ENCODE measurements around the gene GRN.
"Not testable (repeated sequence)": the region's sequence is repeated elsewhere in the genome, so short reads cannot be mapped to it uniquely, and the experiment has no call there.

The GRN gene

DNA sequence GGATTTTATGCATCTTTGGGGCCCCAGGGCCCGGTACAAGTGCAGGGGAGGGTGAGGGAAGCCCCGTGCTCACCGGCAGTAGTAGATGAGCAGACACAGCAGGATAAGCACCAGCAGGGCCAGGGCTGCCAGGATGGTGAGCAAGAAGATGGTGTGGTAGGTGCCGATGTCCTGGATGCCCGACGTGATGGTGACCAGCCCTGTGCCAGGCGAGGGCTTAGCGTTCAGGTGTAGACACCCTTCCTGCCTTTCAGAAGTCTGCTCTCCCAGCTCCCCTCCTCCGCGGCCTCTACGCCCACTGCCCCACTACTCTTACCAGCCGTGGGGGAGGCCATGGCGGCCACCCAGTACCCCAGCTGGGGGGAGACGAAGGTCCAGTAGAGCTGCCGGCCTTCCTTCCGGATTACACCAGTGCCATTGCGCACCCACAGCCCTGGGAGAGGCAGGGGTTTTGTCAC lies 10.6 kb downstream of the GRN start:
- Histone ChIP-seq H3K27ac (no peak overlapping the region), H3K4me3 (no peak overlapping the region)

DNA sequence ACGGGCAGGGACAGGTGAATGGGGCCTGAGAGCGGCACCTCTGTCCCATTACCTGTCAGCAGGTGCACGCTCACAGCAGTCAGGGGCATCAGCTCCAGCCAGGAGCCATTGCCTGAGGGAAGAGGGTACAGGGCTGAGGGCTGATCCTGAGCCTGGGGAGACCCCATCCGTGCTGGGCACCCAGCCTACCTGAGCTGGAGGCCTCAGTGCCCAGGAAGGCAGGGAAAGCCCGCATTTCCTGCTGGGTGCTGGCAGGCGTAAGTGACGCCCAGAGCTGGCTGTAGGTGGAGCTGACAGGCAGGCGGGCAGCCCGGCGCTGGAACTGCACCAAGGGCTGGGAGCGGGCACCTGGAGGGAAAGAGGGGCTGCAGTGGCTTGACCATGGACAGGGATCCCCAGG lies 11.1 kb downstream of the GRN start:
- H3K27ac ChIP-seq = no peak overlapping the region
- no peak overlapping the region for H3K4me3 ChIP-seq

DNA sequence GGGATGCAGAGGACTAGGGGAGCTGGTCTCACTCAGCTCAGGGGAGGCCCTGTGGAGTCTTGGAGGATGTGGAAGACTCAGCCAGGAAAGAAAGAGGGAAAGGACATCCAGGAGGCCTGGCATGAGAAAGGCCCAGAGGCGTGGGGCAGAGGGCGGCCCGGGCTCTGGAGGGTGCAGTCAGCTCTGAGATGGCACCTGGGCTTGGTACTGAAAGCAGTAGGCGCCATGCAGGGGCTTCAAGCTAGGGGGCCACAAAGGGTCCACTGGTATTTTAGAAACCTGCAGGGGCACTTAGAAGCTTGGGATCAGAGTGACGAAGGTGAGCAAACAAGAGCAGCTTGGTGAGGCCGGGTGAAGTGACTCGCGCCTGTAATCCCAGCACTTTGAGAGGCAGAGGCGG lies 13.0 kb downstream of the GRN start:
- H3K27ac ChIP-seq = no peak overlapping the region
- no peak overlapping the region for H3K4me3 ChIP-seq

DNA sequence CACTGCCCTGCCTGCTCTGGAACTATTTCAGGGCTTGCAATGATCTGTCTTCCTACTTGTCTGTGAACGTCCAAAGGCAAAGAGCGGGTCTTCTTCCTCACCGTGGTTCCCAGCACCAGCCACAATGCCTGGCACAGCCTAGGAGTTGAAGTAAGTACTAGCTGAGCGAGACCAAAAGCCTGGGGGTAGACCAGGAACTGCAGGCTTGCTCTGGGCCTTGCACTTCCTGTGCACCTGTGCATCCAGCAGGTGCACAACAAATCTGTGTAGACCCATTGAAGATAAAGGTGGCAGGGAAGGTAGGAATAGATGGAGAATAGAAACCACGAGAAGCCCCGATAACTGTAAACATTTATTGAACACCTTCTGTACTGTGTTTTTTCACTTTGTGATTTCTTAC lies 13.9 kb downstream of the GRN start:
- H3K27ac ChIP-seq = no peak overlapping the region
- H3K4me3 ChIP-seq = no peak overlapping the region

DNA sequence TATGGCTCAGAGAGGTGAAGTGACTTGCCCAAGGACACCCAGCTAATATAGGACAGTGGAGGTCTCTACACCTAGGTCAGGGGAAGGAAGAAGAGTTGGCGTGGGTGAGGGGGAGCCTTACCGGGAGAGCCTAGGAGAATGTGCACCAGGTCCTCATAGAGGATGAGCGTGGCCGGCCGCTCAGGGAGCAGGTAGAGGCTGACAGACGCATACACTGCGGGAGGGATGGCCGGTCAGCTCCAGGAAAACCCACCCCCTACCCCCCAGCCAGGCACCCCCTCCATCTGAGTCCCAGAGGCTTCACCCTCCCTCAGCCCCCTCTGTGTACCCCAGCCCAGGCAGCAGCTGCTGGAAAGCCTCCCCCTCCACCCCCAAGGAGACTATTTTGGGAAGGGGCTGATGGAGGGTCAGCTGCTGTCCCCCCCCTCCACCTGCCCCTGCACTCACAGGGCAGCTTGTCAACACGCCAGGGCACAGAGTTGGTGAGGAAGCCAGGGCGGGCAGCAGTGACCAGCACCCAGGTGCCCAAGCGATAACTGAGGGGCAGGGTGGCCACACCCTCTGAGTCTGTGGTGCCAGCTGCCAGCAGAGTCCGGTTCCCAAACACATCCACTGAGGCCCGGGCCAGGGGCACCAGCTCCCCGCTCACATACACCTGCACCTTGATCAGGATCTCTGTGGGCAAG lies 14.5 kb downstream of the GRN start:
- Histone ChIP-seq H3K27ac (no peak overlapping the region), H3K4me3 (no peak overlapping the region)

DNA sequence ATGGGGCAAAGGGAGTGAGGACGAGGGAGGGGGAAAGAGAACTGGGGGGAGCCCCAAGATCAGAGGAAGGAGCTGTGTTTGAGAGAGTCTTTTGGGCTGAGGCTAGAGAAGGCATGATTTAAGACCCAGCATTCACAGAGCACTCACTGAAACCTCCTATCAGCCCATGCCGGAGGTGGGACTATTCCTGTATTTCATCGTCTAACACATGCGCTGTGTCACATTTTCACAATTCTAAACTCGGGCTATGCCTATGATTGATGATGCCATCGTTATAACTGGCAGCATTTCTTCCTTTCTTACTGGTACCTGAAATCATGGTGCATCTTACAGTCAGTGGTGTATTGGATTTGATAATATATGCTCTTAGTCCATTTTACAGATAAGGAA lies 15.0 kb downstream of the GRN start:
- H3K4me3 ChIP-seq = no peak overlapping the region
- no peak overlapping the region for H3K27ac ChIP-seq

DNA sequence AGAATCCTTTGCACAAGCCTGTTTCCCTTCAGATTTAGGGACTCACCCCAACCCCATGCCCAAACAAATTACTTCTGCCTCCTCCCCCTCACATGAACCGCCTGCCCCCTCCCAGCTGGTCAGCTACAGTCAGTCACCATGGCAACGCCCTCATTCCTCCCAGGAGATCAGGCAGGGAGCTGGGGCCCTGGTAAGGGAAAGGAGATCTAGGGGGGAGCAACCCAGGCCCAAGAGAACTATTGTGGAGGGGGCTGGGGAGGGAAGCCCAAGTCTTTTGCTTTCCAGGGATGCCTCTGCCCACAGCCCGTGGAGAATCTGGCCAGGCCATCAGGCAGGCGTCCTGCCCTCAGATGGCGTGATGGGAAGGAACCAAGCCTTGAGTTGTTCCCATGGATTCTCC lies 15.7 kb downstream of the GRN start:
- no peak overlapping the region for H3K27ac ChIP-seq

DNA sequence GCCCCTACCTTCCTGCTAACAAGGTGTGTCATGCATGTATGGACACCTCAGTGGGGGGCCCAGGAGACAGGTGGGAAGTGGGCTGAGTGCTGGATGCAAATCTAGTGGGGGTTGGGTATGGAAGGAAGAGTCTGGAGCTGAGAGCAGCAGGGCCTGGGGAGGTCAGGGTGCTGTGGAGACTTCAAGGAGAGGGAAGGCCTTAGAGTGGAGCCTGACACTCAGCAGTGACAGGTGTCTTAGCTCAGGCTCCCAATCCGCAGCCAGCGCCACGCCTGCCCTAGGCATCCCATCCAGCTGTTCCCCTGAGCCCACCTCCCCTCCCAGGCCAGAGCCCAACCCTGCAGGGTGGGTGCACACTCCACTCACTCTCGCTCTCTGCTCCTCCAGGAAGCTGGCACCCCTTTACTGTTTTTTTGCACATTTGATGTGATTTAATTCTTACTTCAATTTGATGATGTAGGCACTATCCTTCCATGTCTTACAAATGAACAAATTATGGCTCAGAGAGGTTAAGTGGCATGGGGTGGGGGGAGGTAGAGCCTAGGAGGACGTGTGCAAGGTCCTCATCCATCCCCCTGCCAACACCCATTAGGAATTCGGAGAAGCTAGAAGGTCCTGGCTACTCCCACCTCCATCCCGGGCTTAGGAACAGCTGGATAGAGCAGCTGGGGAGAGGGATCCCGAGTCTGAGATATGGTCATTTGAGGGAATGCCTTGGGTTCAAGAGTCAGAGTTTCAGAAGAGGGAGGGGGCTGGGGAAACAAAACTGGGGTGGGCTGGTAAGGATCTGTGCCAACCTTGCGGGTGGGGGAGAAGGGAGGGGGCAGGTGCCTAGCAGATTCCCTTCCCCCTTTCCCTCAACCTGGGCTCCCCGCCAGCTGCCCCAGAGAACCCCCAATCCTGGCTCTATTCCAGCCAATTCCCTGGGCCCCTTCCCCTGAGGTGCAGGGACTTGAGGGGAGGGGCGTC lies 16.5 kb downstream of the GRN start:
- no peak overlapping the region for H3K4me3 ChIP-seq
- no peak overlapping the region for H3K27ac ChIP-seq

More for the DNA sequence above, 15.7 kb downstream of the GRN start:
- H3K4me3 ChIP-seq = no peak overlapping the region

DNA sequence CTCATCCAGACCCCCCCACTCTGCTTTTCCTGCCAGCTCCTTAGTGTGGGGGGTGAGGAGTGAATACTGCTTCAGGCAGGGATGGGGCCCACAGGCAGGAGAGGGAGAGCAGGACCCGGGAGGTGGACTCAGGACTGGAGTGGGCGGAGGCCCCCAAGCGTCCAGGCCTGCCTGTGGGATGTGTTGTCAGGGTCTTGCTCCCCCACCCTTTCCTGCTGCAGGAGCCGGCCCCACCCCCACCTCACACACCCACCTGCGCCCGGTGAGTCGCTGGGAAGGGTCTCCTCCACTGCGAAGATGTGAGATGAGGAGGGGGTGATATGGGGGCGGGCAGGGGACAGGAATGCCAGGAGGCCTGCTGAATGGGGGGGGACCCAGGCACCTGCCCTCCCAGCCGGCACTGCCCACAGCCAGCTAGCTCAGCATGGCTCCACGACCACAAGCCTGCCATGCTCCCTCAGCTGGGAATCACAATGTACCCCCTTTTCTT lies 17.4 kb downstream of the GRN start:
- H3K27ac ChIP-seq = no peak overlapping the region
- H3K4me3 ChIP-seq = peak overlapping the region in 6 of 7 experiments; percentile 45 to 74 (median 55)

DNA sequence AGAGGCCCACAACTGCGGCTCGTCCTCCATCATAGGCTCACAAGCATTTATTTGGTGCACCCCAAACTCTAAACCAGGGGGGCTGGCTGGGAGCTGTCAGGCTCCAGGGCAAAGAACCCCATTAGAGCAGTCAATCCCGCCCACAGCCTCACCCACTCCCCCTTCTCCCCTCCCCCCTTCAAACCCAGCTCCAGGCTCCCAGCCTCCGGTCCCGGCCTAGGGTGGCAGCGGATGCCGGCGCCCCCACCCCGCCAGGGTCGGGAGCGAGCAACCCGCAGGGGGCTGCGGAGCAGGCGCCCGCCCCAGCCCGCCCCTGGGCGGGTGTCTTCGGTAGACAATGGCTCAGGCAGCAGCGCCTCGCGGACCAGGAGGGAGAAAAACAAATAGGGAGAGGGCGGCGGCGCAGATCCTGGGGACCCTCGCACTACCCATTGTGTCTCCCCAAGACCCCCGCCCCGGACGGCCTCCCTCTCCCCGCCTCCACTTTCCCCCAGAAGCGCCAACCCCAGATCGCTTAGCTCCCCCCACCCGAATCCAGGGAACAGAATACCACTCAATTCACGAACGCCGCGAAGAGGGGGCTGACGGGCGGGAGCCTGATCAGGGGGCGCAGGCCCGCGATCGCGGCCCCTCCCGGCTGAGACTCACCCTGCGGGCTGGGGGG lies 18.0 kb downstream of the GRN start:
- peak overlapping the region in 12 of 21 experiments; percentile 0 to 63 (median 34) for H3K27ac ChIP-seq

DNA sequence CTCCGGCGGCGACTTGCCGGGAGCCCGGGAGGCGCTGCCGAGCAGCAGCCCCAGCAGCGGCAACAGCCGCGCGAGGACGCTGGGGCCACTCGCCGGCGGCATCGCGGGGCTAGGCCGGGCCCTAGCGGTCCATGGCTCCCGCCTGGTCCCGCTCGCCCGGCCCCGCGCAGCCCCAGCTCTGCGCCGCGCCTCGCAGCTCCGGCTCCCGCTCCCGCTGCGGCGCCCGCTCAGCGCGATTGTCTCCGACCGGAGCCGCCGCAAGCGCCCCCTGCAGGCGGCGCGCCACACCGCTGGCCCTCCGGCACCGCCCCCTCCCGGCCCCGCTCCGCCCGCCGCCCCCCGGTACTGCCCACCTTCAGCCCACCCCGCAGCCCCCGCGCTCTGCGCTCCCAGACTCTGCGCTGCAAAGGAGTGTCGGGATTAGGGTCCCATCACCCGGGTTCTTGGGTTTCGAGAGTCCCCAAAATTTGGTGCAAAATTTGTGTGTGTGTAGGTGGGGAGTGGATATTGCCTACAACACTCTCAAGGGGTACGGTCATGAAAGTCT lies 18.6 kb downstream of the GRN start, which contains the start of gene FAM171A2:
FAM171A2 (minus strand) TSS at position 241 of the 547 bp plus-strand sequence; CDS start at position 102, 139 bp downstream.
- peak within 1 kb of the TSS in 12 of 21 experiments; percentile 0 to 63 (median 34) for H3K27ac ChIP-seq
- H3K4me3 ChIP-seq = peak within 1 kb of the TSS; percentile 44 to 74 (median 54)

More for the DNA sequence above, 18.0 kb downstream of the GRN start:
- peak overlapping the region; percentile 44 to 74 (median 54) for H3K4me3 ChIP-seq

DNA sequence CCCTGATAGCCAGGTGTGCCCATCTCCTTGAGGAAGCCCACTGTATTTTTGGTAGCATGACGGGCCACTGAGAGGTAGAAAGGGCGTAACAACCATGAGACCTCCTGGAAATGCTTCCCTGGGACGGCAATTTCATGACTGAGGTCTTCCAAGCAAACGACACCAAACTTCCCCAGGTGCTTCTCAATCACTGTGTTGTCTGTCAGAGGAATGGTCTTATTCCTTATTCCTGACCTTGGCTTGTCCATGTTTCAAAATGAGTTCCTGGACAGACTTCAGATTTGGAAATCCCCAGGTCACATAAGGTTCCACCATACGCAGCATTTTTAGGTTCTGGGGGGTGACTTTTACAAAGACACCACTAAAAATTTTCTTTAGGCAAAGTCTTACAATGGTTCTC lies 19.9 kb downstream of the GRN start:
- not testable (repeated sequence) for H3K27ac ChIP-seq, H3K4me3 ChIP-seq

DNA sequence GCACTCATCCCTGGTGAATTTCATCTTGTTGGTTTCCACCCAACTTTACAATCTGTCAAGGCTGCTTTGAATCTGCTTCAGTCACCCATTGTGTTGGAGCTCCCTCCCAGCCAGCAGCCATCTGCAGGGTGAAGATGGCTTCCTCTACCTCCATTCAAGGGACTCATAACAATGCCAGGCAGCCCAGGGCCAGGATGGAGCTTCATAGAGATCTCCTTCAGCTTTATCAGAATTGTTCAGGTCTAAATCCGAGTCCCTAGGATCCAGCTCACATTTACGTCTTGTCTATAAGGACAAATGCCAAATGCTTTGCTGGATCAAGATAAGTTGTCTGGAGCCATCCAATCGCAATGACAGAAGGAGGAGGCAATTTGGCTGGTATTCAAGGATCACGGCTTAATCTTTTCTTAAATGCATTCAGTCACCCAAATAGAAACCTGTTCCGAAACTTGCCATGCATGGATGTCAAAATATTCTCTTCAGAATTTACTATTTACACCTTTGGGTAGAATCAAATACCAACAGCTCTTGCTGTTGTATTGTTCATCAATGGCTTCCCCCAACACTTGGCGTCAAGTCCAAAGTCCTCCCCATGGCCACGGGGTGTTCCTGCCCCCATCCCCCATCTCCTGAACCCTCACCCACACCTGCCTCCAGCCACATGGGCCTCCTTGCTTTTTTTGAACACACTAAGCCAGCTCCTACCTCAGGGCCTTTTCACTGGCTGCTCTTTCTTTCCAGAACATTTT lies 22.3 kb downstream of the GRN start:
- Histone ChIP-seq H3K4me3 (no peak overlapping the region), H3K27ac (no peak overlapping the region)

DNA sequence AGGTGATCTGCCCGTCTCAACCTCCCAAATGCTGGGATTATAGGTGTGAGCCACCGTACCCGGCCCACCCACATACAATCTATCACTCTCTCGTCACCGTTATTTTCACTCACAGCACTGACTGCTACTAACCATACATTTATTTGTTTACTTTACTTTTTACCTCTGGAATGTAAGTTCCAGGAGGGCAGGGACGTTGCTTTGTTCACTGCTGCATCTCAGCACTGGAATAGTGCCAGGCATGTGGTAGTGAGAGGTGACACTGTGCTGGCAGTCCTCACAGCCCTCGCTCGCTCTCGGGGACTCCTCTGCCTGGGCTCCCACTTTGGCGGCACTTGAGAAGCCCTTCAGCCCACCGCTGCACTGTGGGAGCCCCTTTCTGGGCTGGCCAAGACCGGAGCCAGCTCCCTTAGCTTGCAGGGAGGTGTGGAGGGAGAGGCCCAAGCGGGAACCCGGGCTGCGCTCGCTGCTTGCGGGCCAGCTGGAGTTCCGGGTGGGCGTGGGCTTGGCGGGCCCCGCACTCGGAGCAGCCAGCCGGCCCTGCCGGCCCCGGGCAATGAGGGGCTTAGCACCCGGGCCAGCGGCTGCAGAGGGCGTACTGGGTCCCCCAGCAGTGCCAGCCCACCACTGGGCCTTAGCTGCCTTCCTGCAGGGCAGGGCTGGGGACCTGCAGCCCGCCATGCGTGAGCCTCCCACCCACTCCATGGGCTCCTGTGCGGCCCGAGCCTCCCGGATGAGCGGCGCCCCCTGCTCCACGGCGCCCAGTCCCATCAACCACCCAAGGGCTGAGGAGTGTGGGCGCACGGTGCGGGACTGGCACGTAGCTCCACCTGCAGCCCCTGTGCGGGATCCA lies 23.5 kb downstream of the GRN start:
- not testable (repeated sequence) for H3K4me3 ChIP-seq, H3K27ac ChIP-seq

DNA sequence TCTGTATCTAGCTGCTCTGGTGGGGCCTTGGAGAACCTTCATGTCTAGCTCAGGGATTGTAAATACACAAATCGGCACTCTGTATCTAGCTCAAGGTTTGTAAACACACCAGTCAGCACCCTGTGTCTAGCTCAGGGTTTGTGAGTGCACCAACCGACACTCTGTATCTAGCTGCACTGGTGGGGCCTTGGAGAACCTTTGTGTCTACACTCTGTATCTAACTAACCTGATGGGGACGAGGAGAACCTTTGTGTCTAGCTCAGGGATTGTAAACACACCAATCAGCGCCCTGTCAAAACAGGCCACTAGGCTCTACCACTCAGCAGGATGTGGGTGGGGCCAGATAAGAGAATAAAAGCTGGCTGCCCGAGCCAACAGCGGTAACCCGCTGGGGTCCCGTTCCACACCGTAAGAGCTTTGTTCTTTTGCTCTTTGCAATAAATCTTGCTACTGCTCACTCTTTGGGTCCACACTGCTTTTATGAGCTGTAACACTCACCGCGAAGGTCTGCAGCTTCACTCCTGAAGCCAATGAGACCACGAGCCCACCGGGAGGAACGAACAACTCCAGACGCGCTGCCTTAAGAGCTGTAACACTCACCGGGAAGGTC lies 24.4 kb downstream of the GRN start:
- H3K4me3 ChIP-seq, H3K27ac ChIP-seq: not testable (repeated sequence)

DNA sequence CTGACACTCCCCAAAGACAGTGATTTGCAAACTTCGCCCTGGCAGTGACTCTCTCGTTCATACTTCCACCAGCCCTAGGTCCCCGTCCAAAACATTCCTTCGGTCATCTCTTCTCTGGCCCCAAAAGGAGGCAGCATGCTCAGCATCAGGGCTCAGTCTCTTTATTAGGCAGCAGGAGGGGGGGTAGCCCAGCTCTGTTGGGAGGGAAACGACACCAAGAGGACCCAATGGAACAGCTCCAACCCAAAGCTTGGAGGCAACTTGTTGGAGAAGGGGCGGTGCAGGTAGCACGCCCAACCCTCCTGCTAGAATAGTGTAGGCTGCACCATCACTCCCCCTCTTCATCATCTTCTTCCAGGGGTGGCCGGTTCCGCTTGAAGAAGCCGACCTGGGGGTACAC lies 26.9 kb downstream of the GRN start:
- Histone ChIP-seq H3K27ac (no peak overlapping the region), H3K4me3 (no peak overlapping the region)

DNA sequence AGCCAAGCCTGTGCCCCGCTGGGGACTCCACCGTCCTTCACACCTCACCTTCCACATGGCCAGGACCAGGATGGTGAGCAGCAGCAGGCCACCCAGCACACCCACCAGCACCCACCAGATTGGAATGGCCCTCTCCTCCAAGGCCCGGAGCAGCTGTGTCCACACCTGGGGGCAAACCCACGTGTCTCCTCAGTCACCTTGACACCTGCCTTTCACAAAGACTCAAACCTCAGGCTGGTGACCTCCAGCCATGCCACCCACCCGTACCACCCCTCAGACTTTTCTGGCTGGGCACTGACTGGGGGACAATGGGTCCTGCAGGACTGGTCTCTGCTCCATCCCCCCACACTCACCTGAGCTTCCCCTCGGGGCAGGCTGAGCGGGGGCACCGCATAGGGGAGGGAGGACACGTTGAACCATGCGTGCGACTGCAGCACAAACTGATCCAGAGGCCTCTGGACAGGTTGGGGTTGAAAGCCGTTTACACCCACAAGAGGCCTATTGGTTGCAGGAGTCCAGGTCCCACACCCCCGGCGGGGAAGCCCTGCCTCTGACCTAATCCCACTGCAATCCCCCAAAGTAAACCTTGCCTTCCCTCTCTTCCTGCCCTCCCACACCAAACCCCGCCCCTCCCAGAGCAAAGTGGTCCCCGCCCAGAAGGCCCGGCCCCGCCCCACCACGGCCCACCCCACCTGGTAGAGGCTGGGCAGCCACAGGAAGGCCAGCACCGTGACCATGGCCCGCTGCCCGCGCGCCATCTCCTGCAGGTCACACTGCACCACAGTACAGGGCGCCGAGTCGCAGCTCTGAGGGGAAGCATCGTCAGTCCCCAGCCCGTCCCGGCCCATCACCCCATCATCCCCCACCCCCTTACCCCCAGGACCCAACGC lies 29.4 kb downstream of the GRN start:
- no peak overlapping the region for H3K27ac ChIP-seq
- H3K4me3 ChIP-seq = no peak overlapping the region

All from skin epidermis (tissue), 12 donors.